AG04449 (cell line): Measurements from ENCODE around the gene DNAJB6.

Experiments
- CTCF ChIA-PET: fragments of 350-600 bp; formaldehyde crosslinking; extraction: SDS; loops from one replicate; lab custom pipeline; 2021; ENCODE audit warnings: antibody characterized with exemption; lab: Yijun Ruan, JAX
- POLR2A ChIA-PET: fragments of 400-600, 350-600 bp; formaldehyde crosslinking; extraction: SDS; loops from one replicate; lab custom pipeline; 2020; ENCODE audit warnings: antibody characterized with exemption, inconsistent platforms; lab: Yijun Ruan, JAX
- DNase-seq: peaks from one replicate; pipeline ENCODE4 v3.0.0-alpha.2; 2010; ENCODE audit warnings: low read depth, low spot score
- H3K4me3 ChIP-seq: 2 replicates; pipeline ENCODE4 v1.5.1; 2011; ENCODE audit warnings: low read depth, mild to moderate bottlenecking, control low read depth, low read length
- CTCF ChIP-seq: IDR thresholded peaks from one replicate; pipeline ENCODE4 v1.5.1; 2011; ENCODE audit warnings: mild to moderate bottlenecking, moderate library complexity, low read length, control low read depth, inconsistent platforms; ENCODE audit not compliant: insufficient read depth; ENCODE audit errors: missing control alignments

Gene DNAJB6

GRCh38 chr7:157440346-157441022 lies 103.7 kb downstream of the DNAJB6 start:
- ChIA-PET CTCF (no interaction called here), POLR2A (no interaction called here)
- DNase-seq, result no peak
- no peak overlapping the region for H3K4me3 ChIP-seq
- TF ChIP-seq CTCF, result no peak

GRCh38 chr7:157441023-157441399 lies 104.2 kb downstream of the DNAJB6 start:
- ChIA-PET CTCF (no interaction called here), POLR2A (no interaction called here)
- DNase-seq, result no peak
- no peak for TF ChIP-seq CTCF
- no peak overlapping the region for H3K4me3 ChIP-seq

GRCh38 chr7:157442456-157442855 lies 105.7 kb downstream of the DNAJB6 start:
- TF ChIP-seq CTCF, result no peak
- DNase-seq, result no peak
- ChIA-PET CTCF (no interaction called here), POLR2A (no interaction called here)
- no peak overlapping the region for H3K4me3 ChIP-seq

GRCh38 chr7:157442993-157443831 lies 106.4 kb downstream of the DNAJB6 start:
- CTCF ChIA-PET, result no interaction called here
- no peak for DNase-seq
- H3K4me3 ChIP-seq, result no peak overlapping the region
- no peak for TF ChIP-seq CTCF
- POLR2A ChIA-PET, result no interaction called here

GRCh38 chr7:157444011-157444842 lies 107.4 kb downstream of the DNAJB6 start:
- H3K4me3 ChIP-seq, result no peak overlapping the region
- POLR2A ChIA-PET, result no interaction called here
- no peak for DNase-seq
- TF ChIP-seq CTCF, result no peak
- CTCF ChIA-PET, result interaction anchor here (1.6 kb wide), 1 partner anchor 10 kb away, joined by 5 read pairs; no protein-coding TSS in a partner anchor

- H3K4me3 ChIP-seq, result no peak overlapping the region
- DNase-seq, result no peak
- no peak for TF ChIP-seq CTCF
- ChIA-PET CTCF (interaction anchor here (1.6 kb wide), 1 partner anchor 10 kb away, joined by 5 read pairs; no protein-coding TSS in a partner anchor), POLR2A (no interaction called here)
Observed at GRCh38 chr7:157444843-157445135, 108.0 kb downstream of the DNAJB6 start.
